Calu3 (cell line): ENCODE data around the gene RAB40C. TPM values are rescaled to one million over a fixed set of nuclear protein-coding genes. Genes with fewer than 3 reads are reported as not detected.
A peak's percentile ranks its signal among the peaks of the same experiment; 100 is the strongest.

Source experiments
- BruUV-seq: library from RNA; stranded (reverse); fragments of 400-500 nt; replicated peaks from 2 replicates; lab custom pipeline; 2021; lab: Mats Ljungman, UMichigan
- CTCF ChIA-PET: fragments of 300-600 bp; sonication (Branson Sonifier 250); formaldehyde crosslinking; loops from one replicate; lab custom pipeline; 2022; ENCODE audit warnings: antibody characterized with exemption; lab: Charles Lee
- DNase-seq: peaks from one replicate; pipeline ENCODE4 v3.0.0; 2022
- H3K27ac Mint-ChIP-seq: one replicate; pipeline ENCODE4 v1.8.0; 2022; ENCODE audit warnings: mixed read lengths; ENCODE audit not compliant: unreplicated experiment
- H3K27me3 Mint-ChIP-seq: one replicate; pipeline ENCODE4 v1.8.0; 2022; ENCODE audit warnings: mixed read lengths; ENCODE audit not compliant: unreplicated experiment
- H3K36me3 Mint-ChIP-seq: one replicate; pipeline ENCODE4 v1.8.0; 2022; ENCODE audit warnings: mild to moderate bottlenecking, moderate library complexity, mixed read lengths; ENCODE audit not compliant: insufficient read depth, unreplicated experiment
- H3K4me1 Mint-ChIP-seq: one replicate; pipeline ENCODE4 v1.8.0; 2022; ENCODE audit warnings: mild to moderate bottlenecking, low read depth, mixed read lengths; ENCODE audit not compliant: unreplicated experiment
- H3K4me3 Mint-ChIP-seq: one replicate; pipeline ENCODE4 v1.8.0; 2022; ENCODE audit warnings: mild to moderate bottlenecking, low read depth, moderate library complexity, mixed read lengths; ENCODE audit not compliant: unreplicated experiment
- H3K9me3 Mint-ChIP-seq: one replicate; pipeline ENCODE4 v1.8.0; 2022; ENCODE audit warnings: low read depth, mixed read lengths; ENCODE audit not compliant: unreplicated experiment
- CTCF ChIP-seq: fragments of 200-600 bp; IDR thresholded peaks from one replicate; pipeline ENCODE4 v1.8.0; 2022; ENCODE audit warnings: antibody characterized with exemption; ENCODE audit not compliant: unreplicated experiment
- intact Hi-C: fragments of 100-400 bp; cut with micrococcal nuclease; formaldehyde crosslinking; loops from one replicate; pipeline ENCODE4 v1.10.0; 2022; ENCODE audit not compliant: unreplicated experiment
- total RNA-seq: library from RNA; stranded (reverse); gene quantifications from 2 replicates; pipeline ENCODE4 v1.2.3, GENCODE V29; 2022

The RAB40C gene
- total RNA-seq, 1 experiment from 2014 or later, result 35.6 TPM

GRCh38 chr16:544517-544916, 45.3 kb upstream of the RAB40C start:
- intact Hi-C loops, result no loop called here
- no peak for TF ChIP-seq CTCF
- BruUV-seq, result no TSS peak
- peaks cover 28% of the 10 kb centered on the region for H3K36me3 Mint-ChIP-seq
- no peak overlapping the region for H3K4me3 Mint-ChIP-seq
- H3K27me3 Mint-ChIP-seq, result no peaks in the 10 kb centered on the region
- H3K9me3 Mint-ChIP-seq, result no peaks in the 10 kb centered on the region
- DNase-seq, result no peak
- CTCF ChIA-PET, result interaction anchor here (0.6 kb wide), 1 partner anchor 1862 kb away, joined by 5 read pairs; no protein-coding TSS in a partner anchor
- H3K27ac Mint-ChIP-seq, result no peak overlapping the region
- H3K4me1 Mint-ChIP-seq, result no peaks in the 10 kb centered on the region

- no peak overlapping the region for H3K4me3 Mint-ChIP-seq
- TF ChIP-seq CTCF, result no peak
- H3K27ac Mint-ChIP-seq, result no peak overlapping the region
- intact Hi-C loops, result no loop called here
- DNase-seq, result no peak
- H3K4me1 Mint-ChIP-seq, result no peaks in the 10 kb centered on the region
- BruUV-seq, result no TSS peak
- CTCF ChIA-PET, result no interaction called here
- H3K27me3 Mint-ChIP-seq, result no peaks in the 10 kb centered on the region
- H3K9me3 Mint-ChIP-seq, result no peaks in the 10 kb centered on the region
- H3K36me3 Mint-ChIP-seq, result peaks cover 30% of the 10 kb centered on the region
Observed at GRCh38 chr16:546909-547770, 42.7 kb upstream of the RAB40C start.

GRCh38 chr16:548586-548985, 41.3 kb upstream of the RAB40C start:
- DNase-seq, result no peak
- H3K4me3 Mint-ChIP-seq, result no peak overlapping the region
- intact Hi-C loops, result no loop called here
- no peak for TF ChIP-seq CTCF
- H3K27me3 Mint-ChIP-seq, result no peaks in the 10 kb centered on the region
- CTCF ChIA-PET, result interaction anchor here (0.5 kb wide), 1 partner anchor 91 kb away, joined by 5 read pairs; no protein-coding TSS in a partner anchor
- H3K27ac Mint-ChIP-seq, result no peak overlapping the region
- no TSS peak for BruUV-seq
- no peaks in the 10 kb centered on the region for H3K4me1 Mint-ChIP-seq
- H3K9me3 Mint-ChIP-seq, result no peaks in the 10 kb centered on the region
- peaks cover 34% of the 10 kb centered on the region for H3K36me3 Mint-ChIP-seq

GRCh38 chr16:549544-550263, 40.2 kb upstream of the RAB40C start:
- H3K27ac Mint-ChIP-seq, result no peak overlapping the region
- no TSS peak for BruUV-seq
- H3K36me3 Mint-ChIP-seq, result peaks cover 35% of the 10 kb centered on the region
- peak; percentile 21 for TF ChIP-seq CTCF
- CTCF ChIA-PET, result no interaction called here
- no peaks in the 10 kb centered on the region for H3K9me3 Mint-ChIP-seq
- H3K27me3 Mint-ChIP-seq, result no peaks in the 10 kb centered on the region
- H3K4me1 Mint-ChIP-seq, result no peaks in the 10 kb centered on the region
- intact Hi-C loops, result no loop called here
- H3K4me3 Mint-ChIP-seq, result no peak overlapping the region
- no peak for DNase-seq
